Measurements from ENCODE around the gene GLP1R.

GLP1R gene

GRCh38 chr6:39078695-39079094 lies 30.1 kb downstream of the GLP1R start:
- Histone ChIP-seq H3K36me3 (ENCODE audit: control insufficient read depth, low read length) (no peaks in the 10 kb centered on the region), H3K4me2 (ENCODE audit: low read length) (no peak overlapping the region), H3K79me2 (ENCODE audit: control insufficient read depth, low read length) (no peaks in the 10 kb centered on the region), H3K9me3 (ENCODE audit: control insufficient read depth, insufficient read depth, low read length) (no peaks in the 10 kb centered on the region), H4K20me1 (ENCODE audit: control insufficient read depth, insufficient read depth, low read depth, low read length) (no peaks in the 10 kb centered on the region), H3K4me3 (ENCODE audit: low read length) (no peak overlapping the region), H3K4me1 (ENCODE audit: control insufficient read depth, low read length) (no peaks in the 10 kb centered on the region), H3K9me2 (replicated peaks; ENCODE audit: control insufficient read depth, low read length) (no peaks in the 10 kb centered on the region), H3K27me3 (ENCODE audit: control insufficient read depth, low read length) (no peaks in the 10 kb centered on the region), H3K27ac (ENCODE audit: low read depth, low read length) (no peak overlapping the region), H3F3A (ENCODE audit: control insufficient read depth, insufficient read depth) (no peaks in the 10 kb centered on the region)
- TF ChIP-seq EZH2phosphoT487 (IDR thresholded peaks at IDR 0.05; ENCODE audit: borderline replicate concordance, low read length) (no peak), CTCF (IDR thresholded peaks at IDR 0.05; ENCODE audit: low read depth, low read length, poor library complexity, severe bottlenecking) (no peak)

- H4K20me1 ChIP-seq (ENCODE audit: control insufficient read depth, insufficient read depth, low read depth, low read length): no peaks in the 10 kb centered on the region
- no peaks in the 10 kb centered on the region for H3K27me3 ChIP-seq (ENCODE audit: control insufficient read depth, low read length)
- TF ChIP-seq EZH2phosphoT487 (IDR thresholded peaks at IDR 0.05; ENCODE audit: borderline replicate concordance, low read length) (no peak), CTCF (IDR thresholded peaks at IDR 0.05; ENCODE audit: low read depth, low read length, poor library complexity, severe bottlenecking) (no peak)
- no peak overlapping the region for H3K4me2 ChIP-seq (ENCODE audit: low read length)
- no peaks in the 10 kb centered on the region for H3K36me3 ChIP-seq (ENCODE audit: control insufficient read depth, low read length)
- no peaks in the 10 kb centered on the region for H3K9me2 ChIP-seq (replicated peaks; ENCODE audit: control insufficient read depth, low read length)
- H3K27ac ChIP-seq (ENCODE audit: low read depth, low read length): no peak overlapping the region
- H3K4me3 ChIP-seq (ENCODE audit: low read length): no peak overlapping the region
- no peaks in the 10 kb centered on the region for H3F3A ChIP-seq (ENCODE audit: control insufficient read depth, insufficient read depth)
- H3K9me3 ChIP-seq (ENCODE audit: control insufficient read depth, insufficient read depth, low read length): no peaks in the 10 kb centered on the region
- H3K79me2 ChIP-seq (ENCODE audit: control insufficient read depth, low read length): no peaks in the 10 kb centered on the region
- H3K4me1 ChIP-seq (ENCODE audit: control insufficient read depth, low read length): no peaks in the 10 kb centered on the region
Measured at GRCh38 chr6:39079197-39080125, 30.9 kb downstream of the GLP1R start.

GRCh38 chr6:39080246-39080875 lies 31.8 kb downstream of the GLP1R start:
- Histone ChIP-seq H3K79me2 (ENCODE audit: control insufficient read depth, low read length) (no peaks in the 10 kb centered on the region), H3K36me3 (ENCODE audit: control insufficient read depth, low read length) (no peaks in the 10 kb centered on the region), H3K9me3 (ENCODE audit: control insufficient read depth, insufficient read depth, low read length) (no peaks in the 10 kb centered on the region), H3K4me3 (ENCODE audit: low read length) (no peak overlapping the region), H3K27ac (ENCODE audit: low read depth, low read length) (no peak overlapping the region), H3F3A (ENCODE audit: control insufficient read depth, insufficient read depth) (no peaks in the 10 kb centered on the region), H4K20me1 (ENCODE audit: control insufficient read depth, insufficient read depth, low read depth, low read length) (no peaks in the 10 kb centered on the region), H3K4me2 (ENCODE audit: low read length) (no peak overlapping the region), H3K4me1 (ENCODE audit: control insufficient read depth, low read length) (no peaks in the 10 kb centered on the region), H3K27me3 (ENCODE audit: control insufficient read depth, low read length) (no peaks in the 10 kb centered on the region), H3K9me2 (replicated peaks; ENCODE audit: control insufficient read depth, low read length) (no peaks in the 10 kb centered on the region)
- no peak for TF ChIP-seq CTCF (IDR thresholded peaks at IDR 0.05; ENCODE audit: low read depth, low read length, poor library complexity, severe bottlenecking)
- TF ChIP-seq EZH2phosphoT487 (IDR thresholded peaks at IDR 0.05; ENCODE audit: borderline replicate concordance, low read length): no peak
